A549 (cell line): ENCODE results near the gene GPR183.

Source experiments
- CHD2 ChIP-seq: fragments of 150-350 bp; IDR thresholded peaks from 2 replicates; pipeline ENCODE4 v1.6.1; 2014; ENCODE audit warnings: low read length; ENCODE audit not compliant: partially characterized antibody
- CTCF ChIP-seq: fragments of >200 bp; sonication (Bioruptor Twin); formaldehyde crosslinking; IDR thresholded peaks from 3 replicates; pipeline ENCODE4 v1.5.1; 2016
- EP300 ChIP-seq, 2 experiments: fragments of >200 bp; sonication (Bioruptor Twin); formaldehyde crosslinking; IDR thresholded peaks; 2 replicates in 1 of 2; 3 replicates in 1 of 2; pipeline ENCODE4 v1.6.1; 2016 to 2017
- KDM1A ChIP-seq: fragments of 200-600 bp; sonication (generic); IDR thresholded peaks from 2 replicates; pipeline ENCODE4 v1.6.1; 2016; ENCODE audit warnings: low read depth, mild to moderate bottlenecking
- MAX ChIP-seq: IDR thresholded peaks from 2 replicates; pipeline ENCODE4 v1.6.1; 2012
- POLR2A ChIP-seq: IDR thresholded peaks from 2 replicates; pipeline ENCODE4 v1.6.1; 2012; ENCODE audit warnings: mild to moderate bottlenecking, low read length
- POLR2AphosphoS2 ChIP-seq: conservative IDR thresholded peaks from 2 replicates; pipeline ENCODE4 v1.6.1; 2012; ENCODE audit warnings: low read length, improper control_type of control experiment, inconsistent platforms
- REST ChIP-seq: fragments of 200-600 bp; sonication (generic); IDR thresholded peaks from 2 replicates; pipeline ENCODE4 v1.6.1; 2016; ENCODE audit warnings: antibody characterized with exemption, mild to moderate bottlenecking, moderate library complexity
- USF2 ChIP-seq: fragments of 450-650 bp; IDR thresholded peaks from 2 replicates; pipeline ENCODE4 v1.6.1; 2014; ENCODE audit warnings: antibody characterized with exemption
- ZNF302 ChIP-seq: fragments of 250-450 bp; sonication (Bioruptor Pico); IDR thresholded peaks from 2 replicates; pipeline ENCODE4 v1.9.0; 2021; ENCODE audit warnings: inconsistent platforms, mild to moderate bottlenecking, moderate library complexity

- no peak for TF ChIP-seq ZNF302 (CRISPR knock-in tag)
- TF ChIP-seq MAX, result no peak
- no peak for TF ChIP-seq KDM1A
- no peak for TF ChIP-seq CHD2
- no peak for TF ChIP-seq POLR2A
- TF ChIP-seq REST, result no peak
- no peak for TF ChIP-seq USF2
- TF ChIP-seq POLR2AphosphoS2, result no peak
- TF ChIP-seq CTCF, result no peak
- TF ChIP-seq EP300 (IDR thresholded peaks at IDR 0.05), result no peak
Measured at GRCh38 chr13:99282264-99283231, 24.7 kb downstream of the GPR183 start.
